ENCODE data around the gene FAM72C.
"Not testable (repeated sequence)": the region's sequence is repeated elsewhere in the genome, so short reads cannot be mapped to it uniquely, and the experiment has no call there.

FAM72C gene

DNA sequence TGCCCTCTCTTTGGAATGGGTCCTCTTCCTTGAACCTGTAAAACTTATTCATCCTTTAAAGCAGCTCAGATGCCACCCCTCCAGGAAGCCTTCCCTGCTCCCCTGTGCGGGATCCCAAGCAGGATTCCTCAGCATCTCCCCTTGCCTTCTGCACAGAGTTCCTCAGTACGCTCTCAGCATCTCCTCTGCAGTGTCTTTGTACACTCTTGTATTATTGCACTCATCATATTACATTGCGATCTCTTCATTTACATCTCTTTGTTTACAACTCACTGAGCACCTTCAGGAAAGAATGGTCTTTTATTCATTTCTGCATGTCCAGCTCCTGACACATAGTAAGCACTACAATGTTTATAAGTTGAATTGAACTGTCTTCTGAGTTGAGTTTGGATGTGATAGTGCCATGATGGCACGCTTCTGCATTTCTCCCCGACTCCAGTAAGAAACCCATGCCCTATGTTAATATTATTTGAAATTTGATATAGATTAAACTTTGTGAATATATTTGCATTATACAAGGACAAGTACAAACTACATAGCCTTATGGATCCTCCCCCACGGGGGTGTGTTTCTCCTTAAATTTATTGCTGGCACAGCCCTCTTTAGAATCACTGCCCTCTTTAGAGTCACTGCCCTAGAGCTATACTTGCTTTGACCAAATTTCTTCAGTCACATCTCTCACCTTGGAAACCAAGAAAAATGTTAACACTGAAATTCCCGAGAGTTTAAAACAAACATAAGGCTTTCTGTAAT is 13.1 kb upstream of the FAM72C start:
- not testable (repeated sequence) for DNase-seq (ENCODE audit: low read depth)

DNA sequence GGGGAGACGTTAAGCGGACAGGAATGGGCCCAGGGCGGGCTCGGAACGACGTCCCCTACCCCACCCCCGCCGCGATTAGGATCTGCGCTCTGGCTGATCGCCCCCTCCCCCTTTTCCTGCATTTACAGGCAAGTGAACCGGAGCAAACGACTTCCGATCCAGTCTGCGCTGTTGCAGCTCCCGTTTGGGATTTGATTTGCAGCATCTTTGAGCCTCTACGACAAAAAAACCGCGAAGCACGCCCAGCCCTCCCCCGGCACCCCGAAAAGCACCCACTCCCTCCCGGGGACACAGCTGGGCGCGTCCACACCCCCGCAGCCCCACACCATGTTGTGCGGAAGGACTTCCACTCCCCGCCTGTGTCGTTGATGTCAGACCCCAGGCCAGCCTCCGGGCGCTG is 2.6 kb upstream of the FAM72C start:
- DNase-seq (ENCODE audit: low read depth) = not testable (repeated sequence)

DNA sequence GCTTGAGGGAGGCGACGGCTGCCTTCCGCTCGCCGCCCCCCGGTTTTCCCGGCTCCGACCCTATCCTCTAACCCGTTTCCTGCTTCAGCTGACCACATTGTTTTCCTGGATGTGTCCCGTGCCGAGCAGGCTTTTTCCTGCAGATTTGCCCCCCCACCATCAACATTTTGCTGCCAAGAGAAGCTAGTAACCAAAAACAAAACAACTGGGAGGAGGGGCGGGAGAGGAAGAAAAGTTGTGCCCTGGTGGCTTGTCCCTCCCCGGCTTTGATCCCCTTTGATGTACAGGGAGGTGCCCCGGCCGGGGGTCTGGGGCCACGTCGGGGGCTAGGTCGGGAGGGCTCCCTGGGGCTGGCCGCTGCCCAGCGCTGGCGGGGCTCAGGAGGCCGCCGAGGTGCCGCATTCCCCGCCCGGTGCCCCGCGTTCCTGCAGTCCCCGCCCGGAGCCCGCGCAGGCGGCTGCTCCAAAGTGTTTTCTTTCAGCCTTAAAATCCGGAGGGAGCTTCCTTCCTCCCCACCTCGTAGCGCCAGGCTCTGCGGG is 2.2 kb upstream of the FAM72C start:
- not testable (repeated sequence) for DNase-seq (ENCODE audit: low read depth)

DNA sequence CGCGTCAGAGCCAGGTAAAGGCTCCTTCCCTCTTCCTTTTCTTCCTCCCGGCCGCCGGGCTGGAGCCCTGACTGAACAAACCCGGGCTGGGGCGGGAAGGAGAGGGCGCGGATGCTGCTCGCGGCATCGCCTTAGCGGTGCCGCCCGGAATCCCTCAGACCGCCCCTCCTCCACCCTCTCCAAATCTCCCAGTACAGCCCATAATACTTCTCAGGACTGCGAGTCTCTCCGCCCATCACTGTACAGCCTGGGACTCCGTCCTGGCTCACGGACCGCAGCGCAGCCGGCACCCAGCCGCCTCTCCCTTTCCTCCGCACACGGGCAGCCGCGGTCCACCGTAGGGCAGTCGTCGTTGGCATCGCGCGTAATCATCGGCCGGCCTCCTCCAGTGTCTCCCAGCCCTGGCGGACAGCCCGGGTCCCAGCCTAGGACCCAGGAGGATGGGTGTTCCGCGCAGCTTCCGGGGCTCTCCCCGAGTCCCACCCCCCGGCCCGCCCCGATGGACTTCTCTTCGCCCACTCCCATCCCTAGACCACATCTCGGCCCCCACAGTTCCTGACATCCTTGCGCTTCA is 1.1 kb upstream of the FAM72C start:
- DNase-seq (ENCODE audit: low read depth) = not testable (repeated sequence)

DNA sequence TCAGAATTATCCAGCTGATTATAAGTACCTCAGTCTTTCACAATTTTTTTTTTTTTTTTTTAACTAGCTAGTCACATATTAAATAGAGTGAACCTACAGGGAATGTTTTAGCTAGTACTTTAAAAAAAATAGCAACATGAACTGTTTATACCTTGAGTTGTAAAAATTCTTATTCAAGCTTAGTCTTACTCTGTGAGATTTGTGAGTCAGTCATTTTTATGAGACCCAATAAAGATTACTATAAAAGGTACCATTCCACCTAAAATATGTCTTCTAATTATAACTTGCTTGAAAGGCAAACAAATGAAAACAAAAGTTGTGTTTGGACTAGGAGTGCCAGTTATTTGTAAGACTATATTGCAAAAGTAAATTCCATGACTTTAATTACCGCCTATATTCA is 5.9 kb downstream of the FAM72C start:
- not testable (repeated sequence) for DNase-seq (ENCODE audit: low read depth)

DNA sequence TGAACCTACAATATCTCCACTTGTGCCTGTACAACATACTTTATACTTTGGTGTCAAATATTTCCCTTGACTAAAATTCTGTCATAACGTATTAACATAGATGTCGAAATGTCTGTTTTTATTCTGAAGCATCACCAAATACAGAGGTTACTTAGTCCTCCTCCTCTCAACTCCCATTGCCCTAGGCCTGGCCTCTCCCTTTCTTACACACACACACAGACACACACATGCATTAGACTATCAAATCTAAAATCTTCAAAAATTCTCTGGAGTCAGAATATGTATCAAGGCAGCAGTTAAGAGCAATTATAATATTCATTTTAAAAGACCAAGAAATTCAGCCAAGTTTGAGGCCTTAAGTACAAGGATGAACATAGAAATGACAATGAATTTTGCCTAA is 7.5 kb downstream of the FAM72C start:
- not testable (repeated sequence) for DNase-seq (ENCODE audit: low read depth)

DNA sequence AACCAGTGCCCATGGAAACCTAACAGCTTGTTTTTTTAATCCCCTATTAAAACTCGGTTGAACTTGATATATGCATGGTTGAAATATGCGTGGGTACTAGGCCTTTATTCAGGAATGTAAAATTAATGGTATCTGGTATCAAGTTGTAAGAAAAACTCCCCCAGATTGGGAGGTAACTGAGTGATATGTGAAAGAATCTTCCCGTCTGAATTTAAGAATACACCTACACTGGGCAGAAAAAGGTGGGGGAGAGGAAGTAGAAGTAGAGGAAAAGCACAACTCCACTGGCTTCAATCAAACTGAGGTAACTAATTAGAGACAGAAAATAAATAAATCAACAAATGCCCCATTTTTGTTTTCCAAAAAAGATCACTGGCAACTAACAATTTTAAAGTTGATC is 15.9 kb downstream of the FAM72C start:
- DNase-seq (ENCODE audit: low read depth) = not testable (repeated sequence)

DNA sequence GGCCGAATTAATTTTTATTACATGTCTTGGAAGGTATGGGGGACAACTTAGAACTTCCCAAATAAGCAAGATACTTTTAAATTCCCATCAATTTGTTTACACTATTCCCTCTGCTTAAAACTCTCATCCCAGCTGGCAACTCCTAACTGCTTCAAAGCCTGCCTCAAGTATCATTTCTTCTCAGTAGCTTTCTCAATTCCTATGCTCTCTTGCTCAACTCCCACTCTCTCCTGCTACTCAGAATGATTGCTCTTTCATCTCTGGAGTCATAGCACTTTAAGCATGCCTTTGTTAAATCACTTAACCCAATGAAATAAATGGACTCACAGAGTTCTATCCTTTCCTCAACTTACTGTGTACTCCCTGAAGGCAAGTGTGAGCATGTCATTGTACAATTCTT is 18.9 kb downstream of the FAM72C start:
- not testable (repeated sequence) for DNase-seq (ENCODE audit: low read depth)

DNA sequence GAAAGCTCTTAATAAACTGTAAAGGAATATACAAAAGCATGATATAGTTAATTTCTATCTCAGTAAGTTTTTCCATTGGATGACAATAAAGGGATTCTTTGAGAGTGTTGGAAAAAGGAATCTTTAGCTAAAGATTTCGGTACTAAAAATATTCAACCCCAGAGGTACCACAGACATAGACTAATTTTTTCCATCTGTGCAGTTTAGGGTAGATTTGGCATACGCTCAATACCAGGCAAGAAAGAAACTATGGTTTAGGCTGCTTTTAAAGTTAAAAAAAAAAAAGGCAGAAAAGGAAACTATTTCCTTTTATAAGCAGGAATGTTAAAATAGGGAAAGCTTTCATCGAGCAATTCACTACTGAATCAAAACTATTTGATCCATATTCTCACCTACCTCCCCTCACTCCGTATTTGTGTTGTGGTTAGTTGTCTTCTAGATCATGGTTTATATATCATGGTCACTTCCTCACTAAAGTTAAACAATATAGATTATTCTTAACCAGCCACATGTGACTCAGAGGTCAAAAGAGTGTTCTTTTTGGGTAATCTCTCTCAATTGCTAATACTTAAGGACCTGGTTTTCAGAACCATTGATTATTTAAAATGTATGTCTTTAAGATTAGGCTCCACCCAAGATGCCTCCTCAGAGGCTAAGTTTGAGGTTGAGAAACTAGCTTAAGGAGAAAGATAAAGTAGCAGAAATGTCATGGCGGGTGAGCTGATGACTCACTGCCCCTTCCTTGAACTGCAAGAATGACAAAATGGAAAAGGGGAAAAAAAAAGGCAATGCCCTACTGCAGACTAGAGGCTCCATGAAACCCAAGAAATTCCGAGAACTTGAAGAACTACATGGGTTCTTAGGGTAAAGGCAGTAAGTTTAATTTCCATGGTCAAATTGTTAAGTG is 20.0 kb downstream of the FAM72C start:
- not testable (repeated sequence) for DNase-seq (ENCODE audit: low read depth)

DNA sequence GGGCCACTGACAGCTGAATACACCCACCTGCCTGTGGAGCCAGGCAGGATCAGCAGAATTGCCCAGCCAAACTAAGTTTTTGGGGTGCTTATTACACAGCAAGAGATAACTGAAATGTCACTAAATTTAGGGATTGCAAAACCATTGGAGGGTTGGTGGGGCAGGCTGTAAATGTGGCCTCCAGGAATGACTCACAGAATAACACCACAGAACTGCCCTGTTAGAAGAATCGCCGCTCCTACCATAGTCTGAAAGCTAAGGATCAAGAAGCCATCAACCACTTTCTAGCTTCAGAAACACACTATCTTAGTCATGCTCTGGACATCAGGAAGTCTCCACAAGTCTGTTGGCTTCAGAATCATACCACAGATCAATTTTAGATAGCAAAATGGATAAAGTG is 24.0 kb downstream of the FAM72C start:
- DNase-seq (ENCODE audit: low read depth) = not testable (repeated sequence)

DNA sequence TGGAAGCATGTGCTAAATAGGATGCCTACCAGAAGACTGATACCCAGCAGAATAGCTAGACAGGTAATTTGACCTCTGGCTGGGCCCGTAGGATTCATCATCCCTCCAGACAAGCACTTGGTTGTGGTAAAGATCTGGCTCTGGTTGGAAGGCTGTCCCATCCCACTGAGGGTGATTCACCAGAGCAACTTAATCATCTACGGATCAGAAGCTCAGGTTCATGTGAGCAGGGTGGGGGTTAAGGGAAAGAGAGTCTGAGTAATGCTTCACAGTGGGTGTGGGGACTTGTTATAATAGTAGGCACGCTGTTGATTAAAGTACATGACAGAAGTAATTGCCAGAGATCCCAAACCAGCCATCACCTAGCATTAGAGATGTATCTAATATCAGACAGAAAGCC is 26.5 kb downstream of the FAM72C start:
- DNase-seq (ENCODE audit: low read depth) = not testable (repeated sequence)

DNA sequence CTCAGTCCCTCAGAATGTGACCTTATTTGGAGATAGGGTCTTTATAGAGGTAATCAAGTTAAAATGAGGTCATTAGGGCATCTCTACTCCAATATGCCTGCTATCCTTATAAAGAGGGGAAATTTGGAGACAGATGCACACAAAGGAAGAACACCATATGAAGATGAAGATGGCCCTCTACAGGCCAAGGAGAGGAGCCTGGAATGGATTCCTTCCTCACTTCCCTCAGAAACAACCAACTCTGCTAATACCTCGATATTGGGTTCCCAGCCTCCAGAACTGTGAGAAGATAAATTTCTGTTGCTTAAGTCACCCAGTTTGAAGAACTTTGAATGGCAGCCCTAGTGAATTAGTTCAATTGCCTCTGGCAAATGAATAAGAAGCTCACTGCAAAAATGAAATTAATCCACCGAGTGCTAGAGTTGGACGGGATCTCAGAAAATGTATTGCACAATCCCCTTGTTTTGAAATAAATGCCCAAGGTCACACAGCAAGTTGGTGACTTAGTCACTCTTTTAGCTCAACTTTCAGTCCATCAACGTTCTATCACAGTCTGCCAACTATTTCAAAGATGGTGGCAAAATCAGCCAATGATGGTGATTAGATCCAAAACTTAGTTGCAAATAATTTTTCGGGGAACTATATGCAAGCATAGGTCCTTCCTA is 27.1 kb downstream of the FAM72C start:
- DNase-seq (ENCODE audit: low read depth) = not testable (repeated sequence)

DNA sequence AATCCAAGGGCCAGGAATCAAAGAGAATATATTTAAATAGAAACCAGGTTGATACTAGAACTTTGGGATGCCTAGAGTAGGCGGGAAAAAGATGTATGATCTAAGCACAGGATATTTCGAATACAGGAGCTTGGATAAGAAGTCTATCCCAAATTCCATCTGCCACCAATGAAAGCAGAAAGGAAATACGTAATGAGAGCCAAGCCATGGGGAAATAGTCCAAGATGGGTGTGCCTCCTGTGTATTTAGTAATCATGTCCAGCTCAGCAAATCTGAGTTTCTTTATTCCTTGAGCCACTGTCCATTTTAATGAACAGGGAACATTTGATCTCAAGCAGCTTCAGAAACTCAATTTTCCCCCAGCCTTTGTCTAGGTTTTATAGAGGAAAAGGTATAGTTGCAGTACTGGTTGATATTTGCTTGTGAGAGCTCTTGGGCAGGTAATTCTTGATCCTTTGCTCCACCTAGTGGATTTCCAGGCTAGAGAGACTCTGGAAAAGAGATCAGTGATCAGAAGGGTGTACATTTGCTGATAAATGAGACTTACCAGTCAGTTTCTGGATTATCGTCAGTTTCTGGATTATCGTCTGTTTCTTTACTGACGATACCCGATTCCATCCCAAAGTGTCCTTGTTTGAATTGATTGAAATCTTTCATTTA is 28.3 kb downstream of the FAM72C start:
- DNase-seq (ENCODE audit: low read depth) = not testable (repeated sequence)

DNA sequence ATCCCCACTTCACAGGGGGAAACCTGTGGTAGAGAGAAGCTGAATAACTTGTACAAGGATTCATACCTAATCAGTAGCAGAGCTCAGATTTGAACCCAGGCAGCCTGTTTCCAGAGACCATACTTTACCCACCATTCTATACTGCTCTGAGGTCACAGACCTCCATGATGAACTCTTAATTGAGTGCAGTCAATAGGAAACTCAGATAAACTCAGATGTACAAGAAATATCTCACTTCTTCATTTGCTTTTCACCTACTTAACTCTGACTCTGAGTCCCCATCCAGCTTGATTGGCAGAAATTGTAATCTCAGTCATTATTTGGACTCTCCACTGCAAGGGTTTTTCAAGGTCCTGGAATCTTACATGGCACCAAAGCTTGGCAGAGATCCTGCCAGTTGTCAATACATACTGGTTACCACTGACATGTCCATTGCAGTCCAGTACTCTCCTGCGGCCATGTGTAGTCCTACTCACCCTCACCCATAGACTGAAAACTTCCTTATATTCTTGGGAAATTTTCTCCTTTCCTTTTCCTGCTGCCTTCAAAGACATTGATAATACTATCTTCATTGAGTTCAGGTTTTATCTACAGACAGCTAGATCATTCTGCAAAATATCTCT is 29.4 kb downstream of the FAM72C start:
- DNase-seq (ENCODE audit: low read depth) = not testable (repeated sequence)

DNA sequence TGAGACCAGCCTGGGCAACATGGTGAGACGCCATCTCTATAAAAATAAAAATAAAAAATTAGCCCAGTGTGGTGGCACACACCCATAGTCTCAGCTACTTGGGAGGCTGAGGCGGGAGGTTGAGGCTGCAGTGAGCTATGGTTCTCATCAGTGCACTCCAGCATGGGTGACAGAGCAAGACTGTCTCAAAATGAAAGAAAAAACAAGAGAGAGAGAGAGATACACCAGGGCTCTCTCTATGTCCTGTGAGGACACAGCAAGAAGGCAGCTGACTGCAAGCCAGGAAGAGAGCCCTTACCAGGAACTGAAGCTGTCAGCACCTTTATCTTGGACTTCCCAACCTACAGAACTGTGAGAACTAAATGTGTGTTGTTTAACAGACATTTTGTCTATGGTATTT is 32.1 kb downstream of the FAM72C start:
- not testable (repeated sequence) for DNase-seq (ENCODE audit: low read depth)

DNA sequence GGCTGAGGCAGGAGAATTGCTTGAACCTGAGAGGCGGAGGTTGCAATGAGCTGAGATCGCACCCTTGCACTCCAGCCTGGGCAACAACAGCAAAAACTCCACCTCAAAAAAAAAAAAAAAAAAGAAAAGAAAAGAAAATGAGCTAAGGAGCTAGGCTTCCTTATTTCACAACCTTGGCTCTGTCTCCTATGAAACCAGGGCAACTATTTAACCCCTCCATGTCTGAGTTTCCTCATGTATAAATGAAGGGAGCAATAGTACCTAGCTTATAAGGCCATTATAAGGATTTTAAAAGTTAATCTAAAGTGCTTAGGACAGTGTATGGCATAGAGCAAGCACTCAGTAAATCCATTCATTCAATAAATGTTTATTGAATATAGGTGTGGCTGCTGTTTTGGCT is 32.9 kb downstream of the FAM72C start:
- not testable (repeated sequence) for DNase-seq (ENCODE audit: low read depth)

DNA sequence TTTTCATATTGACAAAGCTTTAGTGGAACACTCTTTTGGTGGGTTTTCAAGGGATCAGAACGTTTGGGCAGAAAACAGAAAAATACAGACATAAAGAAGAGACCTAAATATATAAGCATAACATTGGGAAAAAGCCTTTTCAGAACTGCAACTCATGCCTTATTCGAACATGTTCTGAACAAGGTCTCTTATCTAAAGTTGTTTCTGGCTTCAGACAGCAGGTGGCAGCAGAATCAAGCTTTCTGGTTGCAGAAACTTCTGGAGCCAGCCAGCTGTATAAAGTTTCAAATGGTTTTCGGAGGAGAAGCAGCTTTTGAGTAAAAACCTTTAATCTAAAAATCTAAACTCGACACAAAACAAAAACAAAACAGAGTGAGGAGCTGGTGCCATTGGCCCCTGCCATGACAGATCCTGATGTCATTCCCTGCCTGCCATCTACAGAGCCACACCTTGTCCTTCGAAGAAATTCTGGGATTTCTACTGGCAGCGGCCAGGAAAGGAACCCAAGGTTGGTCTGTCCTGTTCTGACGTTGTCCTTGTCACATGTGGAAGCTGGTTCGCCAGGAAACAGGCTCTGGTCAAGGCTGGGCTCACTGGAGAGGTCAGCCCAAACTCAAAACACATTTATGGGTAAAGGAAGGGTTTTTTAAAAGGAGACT is 35.2 kb downstream of the FAM72C start:
- DNase-seq (ENCODE audit: low read depth) = not testable (repeated sequence)

DNA sequence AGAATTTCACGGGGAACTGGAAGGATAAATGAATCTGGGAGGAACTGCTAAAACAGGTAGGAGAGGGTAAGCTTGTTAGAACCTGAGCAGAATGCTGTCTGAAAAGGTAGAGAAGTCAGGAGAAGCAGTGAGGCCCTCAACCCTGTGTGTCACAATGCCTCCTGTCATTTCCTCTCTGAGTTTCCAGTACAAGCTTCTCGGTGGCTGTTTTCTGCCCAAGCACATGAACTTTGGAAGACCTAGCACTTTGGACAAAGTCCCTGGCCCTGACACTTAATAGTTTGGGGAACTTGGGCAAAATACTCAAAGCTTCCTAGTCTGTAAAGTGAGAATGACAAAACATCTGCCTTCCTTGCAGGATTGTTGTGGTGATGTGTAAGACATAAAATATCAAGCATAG is 52.7 kb downstream of the FAM72C start:
- not testable (repeated sequence) for DNase-seq (ENCODE audit: low read depth)

DNA sequence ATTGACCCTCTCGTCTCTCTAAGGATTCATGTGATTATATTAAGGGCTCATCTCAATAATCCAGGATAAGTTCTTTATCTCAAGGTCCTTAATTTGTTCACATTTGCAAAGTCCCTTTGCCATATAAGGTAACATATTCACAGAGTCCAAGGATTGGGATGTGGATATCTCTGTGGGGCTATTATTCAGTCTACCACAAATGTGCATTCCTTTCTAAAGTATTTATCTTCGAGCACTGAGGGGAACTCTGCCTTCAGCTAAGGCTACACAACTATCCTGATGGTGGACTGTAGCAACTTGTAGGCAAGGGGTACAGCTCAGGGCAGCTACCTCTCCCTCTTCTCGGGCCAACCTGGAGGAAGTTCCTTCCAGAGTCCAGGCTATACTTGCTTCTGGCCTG is 53.2 kb downstream of the FAM72C start:
- not testable (repeated sequence) for DNase-seq (ENCODE audit: low read depth)

DNA sequence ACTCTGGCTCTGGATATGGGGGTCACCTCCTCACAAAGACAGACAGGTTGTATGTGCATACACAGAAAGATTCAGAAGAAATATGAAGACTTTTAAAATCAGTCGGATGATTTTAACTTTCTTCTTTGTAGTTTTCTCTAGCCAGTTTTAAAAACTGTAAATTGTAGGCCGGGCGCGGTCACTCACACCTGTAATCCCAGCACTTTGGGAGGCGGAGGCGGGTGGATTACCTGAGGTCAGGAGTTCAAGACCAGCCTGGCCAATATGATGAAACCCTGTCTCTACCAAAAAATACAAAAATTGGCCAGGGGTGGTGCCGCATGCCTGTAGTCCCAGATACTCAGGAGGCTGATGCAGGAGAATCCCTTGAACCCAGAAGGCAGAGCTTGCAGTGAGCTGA is 58.1 kb downstream of the FAM72C start:
- not testable (repeated sequence) for DNase-seq (ENCODE audit: low read depth)

All from GM04503 (cell line).